Hepatocyte (in vitro differentiated cells): ENCODE measurements around the gene USP28. TPM values are rescaled to one million over a fixed set of nuclear protein-coding genes. Genes with fewer than 3 reads are reported as not detected.

Experiments used
- DNase-seq: peaks from one replicate; pipeline ENCODE4 v3.0.0-alpha.2; 2016; ENCODE audit warnings: low spot score
- H2AFZ ChIP-seq: fragments of 200-600 bp; sonication (generic); 2 replicates; pipeline ENCODE4 v1.6.0; 2016; ENCODE audit warnings: antibody characterized with exemption, mild to moderate bottlenecking
- H3K27ac ChIP-seq: fragments of 200-600 bp; sonication (generic); 2 replicates; pipeline ENCODE4 v1.5.1; 2016; ENCODE audit warnings: mild to moderate bottlenecking
- H3K27me3 ChIP-seq: fragments of 200-600 bp; sonication (generic); 2 replicates; pipeline ENCODE4 v1.6.1; 2016
- H3K36me3 ChIP-seq: fragments of 200-600 bp; sonication (generic); replicated peaks from 2 replicates; pipeline ENCODE4 v1.5.1; 2016; ENCODE audit warnings: low read depth; ENCODE audit not compliant: insufficient read depth
- H3K4me1 ChIP-seq: fragments of 200-600 bp; sonication (generic); 2 replicates; pipeline ENCODE4 v1.5.1; 2016; ENCODE audit warnings: mild to moderate bottlenecking, moderate library complexity; ENCODE audit not compliant: insufficient read depth
- H3K4me2 ChIP-seq: fragments of 200-600 bp; sonication (generic); 2 replicates; pipeline ENCODE4 v1.6.0; 2016
- H3K4me3 ChIP-seq: fragments of 200-600 bp; sonication (generic); 2 replicates; pipeline ENCODE4 v1.5.1; 2016; ENCODE audit warnings: mild to moderate bottlenecking
- H3K79me2 ChIP-seq: fragments of 200-600 bp; sonication (generic); 2 replicates; pipeline ENCODE4 v1.6.0; 2017; ENCODE audit warnings: mild to moderate bottlenecking
- H3K9me2 ChIP-seq: fragments of 200-600 bp; sonication (generic); replicated peaks from 2 replicates; pipeline ENCODE4 v1.6.0; 2017; ENCODE audit warnings: mild to moderate bottlenecking; ENCODE audit not compliant: insufficient read depth
- H3K9me3 ChIP-seq: fragments of 200-600 bp; sonication (generic); 2 replicates; pipeline ENCODE4 v1.5.1; 2016; ENCODE audit warnings: low read depth, mild to moderate bottlenecking
- H4K20me1 ChIP-seq: fragments of 200-600 bp; sonication (generic); 2 replicates; pipeline ENCODE4 v1.6.0; 2016; ENCODE audit warnings: mild to moderate bottlenecking; ENCODE audit not compliant: insufficient read depth, poor library complexity, severe bottlenecking
- EZH2 ChIP-seq: fragments of 200-600 bp; sonication (generic); IDR thresholded peaks from 2 replicates; pipeline ENCODE4 v1.6.1; 2016; ENCODE audit warnings: antibody characterized with exemption, mild to moderate bottlenecking, borderline replicate concordance
- EZH2phosphoT487 ChIP-seq: fragments of 200-600 bp; sonication (generic); IDR thresholded peaks from one replicate; pipeline ENCODE4 v1.6.1; 2018; ENCODE audit warnings: antibody characterized with exemption, mild to moderate bottlenecking, low read depth, moderate library complexity; ENCODE audit not compliant: unreplicated experiment, severe bottlenecking
- WGBS: methylation state at CpG from one replicate; pipeline ENCODE4 v1.1.6; 2016; ENCODE audit warnings: low lambda C conversion rate; ENCODE audit errors: missing lambda C conversion rate; 5-methylcytosine and 5-hydroxymethylcytosine counted together
- polyA plus RNA-seq: library from polyadenylated mRNA; unstranded; fragments of >200 nt; fragmentation: Nextera tagmentation; extraction: Ambion mirVana; gene quantifications from 2 replicates; pipeline ENCODE4 v1.2.1, GENCODE V29; 2016
- total RNA-seq: library from RNA; depleted of rRNA; stranded (reverse); fragments of >200 nt; gene quantifications from 2 replicates; pipeline ENCODE4 v1.2.3, GENCODE V29; 2014
- TF ChIP-seq, protein P1 (sequence below): fragments of 200-600 bp; sonication (generic); IDR thresholded peaks from 2 replicates; pipeline ENCODE4 v1.5.1; 2016; ENCODE audit warnings: antibody characterized with exemption, mild to moderate bottlenecking; ENCODE audit not compliant: poor library complexity

Gene USP28
- total and polyA plus RNA-seq, 2 experiments from 2014 or later, result 12.5 to 32.1 TPM

DNA sequence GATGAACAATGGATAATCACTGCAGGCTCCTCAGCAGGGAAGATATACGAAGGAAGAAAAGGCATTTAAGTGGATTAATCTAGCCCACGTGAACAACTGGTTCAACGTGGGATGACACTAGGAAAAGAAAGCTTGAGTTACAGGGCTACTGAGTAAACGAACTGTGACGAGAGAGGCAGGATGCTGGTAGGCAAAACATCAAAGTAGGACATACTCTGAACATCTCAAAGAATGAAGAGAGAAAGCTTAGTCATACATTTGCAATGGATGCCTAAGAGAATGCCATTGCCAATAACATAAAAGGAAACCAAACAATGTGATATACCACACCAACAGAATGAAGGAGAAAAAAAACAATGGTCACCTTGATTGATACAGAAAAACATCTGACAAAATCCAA, 12.9 kb downstream of the USP28 start:
- Histone ChIP-seq H3K36me3 (no peaks in the 10 kb centered on the region), H3K9me3 (no peaks in the 10 kb centered on the region), H3K4me1 (peaks cover 6% of the 10 kb centered on the region), H3K79me2 (peaks cover 79% of the 10 kb centered on the region), H3K4me3 (no peak overlapping the region), H2AFZ (no peak overlapping the region), H4K20me1 (no peaks in the 10 kb centered on the region), H3K27me3 (no peaks in the 10 kb centered on the region), H3K27ac (no peak overlapping the region), H3K9me2 (no peaks in the 10 kb centered on the region), H3K4me2 (no peak overlapping the region)
- 53% methylated on average over 5 of the region's 5 CpGs for WGBS
- DNase-seq, result no peak
- TF ChIP-seq EZH2phosphoT487, result no peak
- no peak for TF ChIP-seq EZH2
- TF ChIP-seq, protein P1, sequence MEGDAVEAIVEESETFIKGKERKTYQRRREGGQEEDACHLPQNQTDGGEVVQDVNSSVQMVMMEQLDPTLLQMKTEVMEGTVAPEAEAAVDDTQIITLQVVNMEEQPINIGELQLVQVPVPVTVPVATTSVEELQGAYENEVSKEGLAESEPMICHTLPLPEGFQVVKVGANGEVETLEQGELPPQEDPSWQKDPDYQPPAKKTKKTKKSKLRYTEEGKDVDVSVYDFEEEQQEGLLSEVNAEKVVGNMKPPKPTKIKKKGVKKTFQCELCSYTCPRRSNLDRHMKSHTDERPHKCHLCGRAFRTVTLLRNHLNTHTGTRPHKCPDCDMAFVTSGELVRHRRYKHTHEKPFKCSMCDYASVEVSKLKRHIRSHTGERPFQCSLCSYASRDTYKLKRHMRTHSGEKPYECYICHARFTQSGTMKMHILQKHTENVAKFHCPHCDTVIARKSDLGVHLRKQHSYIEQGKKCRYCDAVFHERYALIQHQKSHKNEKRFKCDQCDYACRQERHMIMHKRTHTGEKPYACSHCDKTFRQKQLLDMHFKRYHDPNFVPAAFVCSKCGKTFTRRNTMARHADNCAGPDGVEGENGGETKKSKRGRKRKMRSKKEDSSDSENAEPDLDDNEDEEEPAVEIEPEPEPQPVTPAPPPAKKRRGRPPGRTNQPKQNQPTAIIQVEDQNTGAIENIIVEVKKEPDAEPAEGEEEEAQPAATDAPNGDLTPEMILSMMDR, result no peak

DNA sequence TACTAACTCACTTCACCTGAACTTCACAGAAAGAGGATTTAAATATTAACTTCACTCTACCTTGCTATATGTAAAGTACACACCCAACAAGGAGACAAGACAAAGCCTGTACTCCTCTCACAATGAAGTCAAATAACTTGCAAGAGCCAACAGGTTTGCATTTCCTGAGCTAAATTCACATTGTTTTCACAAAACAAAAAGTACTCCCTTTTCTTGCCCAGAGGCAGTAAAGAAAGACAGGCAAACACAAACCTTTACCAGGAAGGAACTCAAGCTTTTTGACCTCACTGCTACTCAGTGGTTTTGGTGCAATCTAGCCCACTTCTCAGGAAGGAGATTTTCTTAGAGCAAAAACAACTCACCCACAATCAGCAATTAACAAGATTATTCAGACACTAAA, 15.7 kb downstream of the USP28 start:
- H3K4me2 ChIP-seq, result peak overlapping the region; percentile 34

DNA sequence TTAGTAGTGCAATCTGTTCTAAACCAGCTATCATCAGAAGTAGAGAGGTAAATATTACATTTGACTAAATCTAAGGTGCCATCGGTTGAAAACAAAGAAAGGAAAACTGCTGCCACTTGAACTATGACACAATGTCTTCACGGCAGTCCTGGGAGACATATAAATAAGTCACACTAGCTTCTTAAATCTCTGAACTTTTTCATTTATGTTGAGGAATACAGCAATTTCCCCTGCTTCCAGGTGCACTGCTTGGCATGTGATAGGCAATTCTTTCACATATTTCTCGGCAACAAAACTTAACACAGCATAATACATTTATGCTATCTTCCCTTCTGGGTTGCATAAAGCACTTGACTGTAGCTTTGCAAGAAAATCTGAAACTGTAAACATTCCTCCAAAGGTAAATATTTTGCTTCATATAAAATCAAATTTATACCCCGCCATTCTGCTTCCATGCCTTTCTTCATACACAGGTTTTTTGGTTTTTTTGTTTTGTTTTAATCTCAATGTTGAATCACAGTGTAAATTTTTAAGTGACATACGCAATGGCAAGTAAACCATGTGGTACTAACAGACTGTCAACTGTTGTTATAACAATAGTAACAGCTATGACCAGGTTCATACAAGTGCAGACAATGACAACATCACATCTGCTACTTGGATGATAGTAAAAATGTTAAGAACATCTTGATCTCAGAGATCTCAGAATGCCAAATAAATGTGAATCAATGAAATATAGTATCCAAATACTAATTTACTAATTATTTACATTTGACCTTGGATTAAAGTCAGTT, 18.2 kb downstream of the USP28 start:
- Histone ChIP-seq H3K27me3 (no peaks in the 10 kb centered on the region), H3K27ac (no peak overlapping the region), H3K9me3 (no peaks in the 10 kb centered on the region), H3K79me2 (peaks cover 57% of the 10 kb centered on the region), H3K4me3 (no peak overlapping the region), H4K20me1 (no peaks in the 10 kb centered on the region), H3K9me2 (no peaks in the 10 kb centered on the region), H3K36me3 (no peaks in the 10 kb centered on the region), H2AFZ (no peak overlapping the region), H3K4me2 (peak overlapping the region; percentile 40), H3K4me1 (peaks cover 12% of the 10 kb centered on the region)
- 64% methylated on average over 5 of the region's 5 CpGs for WGBS
- no peak for DNase-seq
- no peak for TF ChIP-seq EZH2phosphoT487
- no peak for TF ChIP-seq EZH2
- TF ChIP-seq, protein P1, result no peak

More for the DNA sequence above, 15.7 kb downstream of the USP28 start:
- no peaks in the 10 kb centered on the region for H3K36me3 ChIP-seq
- H3K4me3 ChIP-seq, result no peak overlapping the region
- H2AFZ ChIP-seq, result no peak overlapping the region
- no peak for DNase-seq
- H4K20me1 ChIP-seq, result no peaks in the 10 kb centered on the region
- TF ChIP-seq, protein P1, result no peak
- no peak for TF ChIP-seq EZH2phosphoT487
- TF ChIP-seq EZH2, result no peak
- peaks cover 12% of the 10 kb centered on the region for H3K4me1 ChIP-seq
- peaks cover 67% of the 10 kb centered on the region for H3K79me2 ChIP-seq
- H3K9me2 ChIP-seq, result no peaks in the 10 kb centered on the region
- H3K9me3 ChIP-seq, result no peaks in the 10 kb centered on the region
- H3K27ac ChIP-seq, result peak overlapping the region; percentile 42
- no peaks in the 10 kb centered on the region for H3K27me3 ChIP-seq
